CD4-positive, alpha-beta T cell treated with Interleukin-17A for 4 hours (primary cell): Measurements from ENCODE around the gene NHS.

Experiments
- DNase-seq: peaks from one replicate; pipeline ENCODE4 v3.0.0-alpha.2; 2020; ENCODE audit warnings: mixed read lengths

The NHS gene

GRCh38 chrX:17595456-17596035 lies 220.5 kb downstream of the NHS start:
- DNase-seq = no peak

DNA sequence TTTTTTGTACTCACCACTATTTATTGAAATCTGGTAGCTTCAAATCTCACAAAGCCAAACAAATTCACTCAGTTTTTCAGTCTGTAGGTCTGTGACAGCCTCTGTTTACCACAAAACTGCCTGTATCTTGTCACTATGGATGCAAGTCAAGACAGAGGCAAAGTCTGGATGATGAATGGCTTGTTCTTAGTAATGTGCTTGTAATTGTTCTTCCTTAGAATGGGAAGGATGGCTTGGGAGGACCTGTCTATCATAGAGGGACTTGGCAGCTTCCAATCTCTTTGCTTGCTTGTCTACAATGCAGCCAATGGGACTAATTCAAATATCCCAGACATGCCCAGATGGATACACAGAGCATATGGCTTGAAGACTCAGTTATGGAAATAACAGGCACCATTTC lies 221.1 kb downstream of the NHS start:
- DNase-seq = no peak

- DNase-seq = no peak
Observed at GRCh38 chrX:17596546-17597205, 221.7 kb downstream of the NHS start.

- DNase-seq = no peak
Observed at GRCh38 chrX:17597327-17597726, 222.3 kb downstream of the NHS start.

DNA sequence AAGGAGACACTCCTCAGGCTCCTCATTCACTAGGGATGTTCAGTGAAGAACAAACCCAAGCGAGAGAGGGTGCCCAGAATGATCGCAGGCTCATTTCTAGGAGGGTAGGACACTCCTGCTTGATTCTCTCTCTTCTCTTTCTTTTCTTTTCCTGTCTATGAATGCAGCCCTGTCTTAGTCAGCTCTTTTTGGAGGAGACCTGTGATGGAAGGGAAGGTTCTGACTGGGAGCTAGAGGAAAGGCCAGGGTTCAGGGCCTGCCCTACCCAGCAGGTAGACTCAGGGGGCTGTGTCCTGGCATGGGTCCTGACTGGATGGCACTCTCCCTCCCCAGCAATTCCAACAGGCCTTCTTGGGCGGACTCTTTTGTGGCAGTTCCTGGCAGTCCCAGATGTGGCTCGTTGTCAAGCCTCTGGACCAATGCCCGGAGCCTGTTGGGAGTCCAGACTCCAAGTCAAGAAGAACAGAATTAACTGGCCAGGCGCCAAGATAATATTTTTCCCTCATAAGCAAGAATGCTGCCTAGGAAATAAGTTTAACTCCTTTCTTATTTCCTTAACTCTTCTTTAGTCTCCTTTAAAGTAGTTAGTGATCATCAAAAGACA lies 222.9 kb downstream of the NHS start:
- DNase-seq = no peak

DNA sequence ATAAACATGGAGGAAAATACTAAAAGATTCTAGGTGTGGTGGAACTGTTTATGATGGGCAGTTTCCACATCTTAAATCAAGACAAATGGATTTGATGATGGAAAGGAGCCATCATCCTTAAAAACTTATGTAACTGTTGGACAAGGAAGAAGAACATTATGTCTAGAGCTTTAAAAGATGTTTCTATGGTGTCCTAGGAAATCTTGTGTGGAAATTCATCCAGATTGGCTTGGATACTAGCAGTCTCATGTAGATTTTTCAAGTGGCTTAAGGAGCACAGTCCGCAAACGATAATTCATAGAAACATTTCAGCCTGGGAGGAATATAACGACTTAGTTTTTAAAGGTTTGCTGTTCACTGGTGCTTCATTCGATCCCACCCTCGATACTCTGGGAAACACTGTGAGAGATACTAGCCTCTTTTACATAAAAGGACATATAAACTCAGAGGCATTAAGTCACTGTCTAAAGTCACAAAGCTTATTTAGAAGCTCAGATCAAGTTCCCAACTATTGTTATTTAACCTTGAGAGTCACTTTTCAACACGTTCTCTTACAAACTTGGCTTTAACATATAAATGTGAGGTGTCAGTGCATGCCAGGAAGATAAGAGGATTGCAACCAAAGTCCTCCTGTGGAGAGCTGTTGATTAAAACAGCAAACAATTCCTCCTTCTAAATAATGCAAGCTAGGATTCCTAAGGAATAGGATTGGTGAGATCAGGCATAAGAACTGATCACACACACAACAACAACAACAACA lies 226.6 kb downstream of the NHS start:
- DNase-seq = no peak

GRCh38 chrX:17602245-17602644 lies 227.2 kb downstream of the NHS start:
- DNase-seq = no peak

- DNase-seq = no peak
Observed at GRCh38 chrX:17603196-17603595, 228.2 kb downstream of the NHS start.

- DNase-seq = no peak
Observed at GRCh38 chrX:17605676-17606075, 230.7 kb downstream of the NHS start.

GRCh38 chrX:17606231-17606630 lies 231.2 kb downstream of the NHS start:
- DNase-seq = no peak

DNA sequence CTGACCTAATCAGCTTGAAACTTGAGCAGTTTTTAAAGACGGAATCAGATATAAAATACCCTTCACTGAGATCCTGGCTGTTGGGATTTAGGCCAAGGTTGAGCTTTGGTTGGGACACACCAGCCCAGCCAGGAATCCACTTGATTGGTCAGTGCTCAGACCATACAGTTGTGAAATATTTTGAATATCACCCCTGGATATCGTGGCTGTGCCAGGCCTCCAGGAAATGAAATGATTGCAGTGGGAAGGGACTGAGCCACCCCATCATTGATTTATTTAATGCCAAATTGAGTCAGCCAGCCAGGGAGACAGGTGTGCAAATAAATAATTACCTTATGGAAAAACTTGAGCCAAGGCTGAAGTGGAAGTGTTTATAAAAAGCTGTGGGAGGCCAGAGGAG lies 233.9 kb downstream of the NHS start:
- DNase-seq = no peak

DNA sequence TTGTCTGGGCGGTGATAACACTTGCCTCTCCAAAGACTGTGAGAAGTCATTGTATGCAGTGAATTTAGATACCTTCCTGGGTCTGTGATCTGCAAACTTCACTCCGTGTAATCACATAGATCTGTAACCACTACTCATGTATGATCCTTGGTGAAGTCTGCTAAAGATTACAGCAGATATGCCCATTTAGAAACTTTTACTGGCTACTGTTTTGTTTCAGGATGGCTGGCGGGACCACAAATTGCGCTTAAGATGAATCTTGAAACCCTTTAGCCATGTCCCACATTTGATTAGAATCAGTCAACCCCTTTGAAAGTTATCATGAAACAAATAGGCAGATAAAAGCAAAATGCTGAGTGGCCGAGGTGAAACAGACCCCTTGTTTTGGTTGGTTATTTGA lies 235.8 kb downstream of the NHS start:
- no peak for DNase-seq

- DNase-seq = no peak
Observed at GRCh38 chrX:17613979-17614588, 239.1 kb downstream of the NHS start.

GRCh38 chrX:17616936-17617335 lies 241.9 kb downstream of the NHS start:
- DNase-seq = no peak

DNA sequence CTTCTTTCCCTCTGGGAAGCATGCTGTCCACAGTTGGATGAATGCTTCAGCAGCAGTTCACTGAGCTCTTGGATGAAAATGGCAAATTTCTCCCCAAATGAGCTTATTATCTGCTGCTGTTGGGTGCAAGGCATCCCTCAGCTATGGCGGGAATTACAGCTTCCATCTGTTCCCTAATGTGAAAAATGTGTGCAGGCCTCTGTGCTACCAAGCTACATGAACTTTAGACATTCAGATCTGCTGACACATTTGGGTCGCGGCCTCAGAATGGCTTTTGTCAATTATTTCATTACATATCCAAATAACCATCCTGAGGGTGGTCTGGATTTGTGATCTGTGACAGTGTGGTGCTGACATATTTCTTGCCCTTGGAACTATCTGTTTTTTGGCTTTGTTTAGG lies 242.8 kb downstream of the NHS start:
- DNase-seq = no peak

GRCh38 chrX:17621566-17622270 lies 246.7 kb downstream of the NHS start:
- no peak for DNase-seq

- DNase-seq = no peak
Observed at GRCh38 chrX:17622331-17622730, 247.3 kb downstream of the NHS start.

DNA sequence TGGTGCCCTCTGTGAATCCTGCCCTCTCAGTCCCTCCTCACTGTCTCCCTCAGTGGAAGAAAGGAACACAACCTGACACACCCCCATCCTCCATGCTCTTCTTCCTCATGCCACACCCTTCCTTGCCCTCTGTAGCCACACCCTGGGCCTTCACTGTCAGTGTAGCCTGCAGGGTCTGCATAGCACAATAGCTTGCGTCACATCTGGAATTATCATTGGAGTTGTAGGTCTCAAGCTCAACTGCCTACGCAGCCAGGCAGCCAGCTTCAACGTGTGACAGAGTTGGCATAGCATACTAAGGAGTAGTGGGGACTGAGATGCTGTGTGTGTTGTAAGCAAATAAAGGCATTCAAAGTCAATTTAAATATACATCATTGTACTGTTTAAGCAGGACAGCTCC lies 248.8 kb downstream of the NHS start:
- no peak for DNase-seq

- no peak for DNase-seq
Observed at GRCh38 chrX:17627026-17627425, 252.0 kb downstream of the NHS start.

GRCh38 chrX:17628976-17629375 lies 254.0 kb downstream of the NHS start:
- DNase-seq = no peak

DNA sequence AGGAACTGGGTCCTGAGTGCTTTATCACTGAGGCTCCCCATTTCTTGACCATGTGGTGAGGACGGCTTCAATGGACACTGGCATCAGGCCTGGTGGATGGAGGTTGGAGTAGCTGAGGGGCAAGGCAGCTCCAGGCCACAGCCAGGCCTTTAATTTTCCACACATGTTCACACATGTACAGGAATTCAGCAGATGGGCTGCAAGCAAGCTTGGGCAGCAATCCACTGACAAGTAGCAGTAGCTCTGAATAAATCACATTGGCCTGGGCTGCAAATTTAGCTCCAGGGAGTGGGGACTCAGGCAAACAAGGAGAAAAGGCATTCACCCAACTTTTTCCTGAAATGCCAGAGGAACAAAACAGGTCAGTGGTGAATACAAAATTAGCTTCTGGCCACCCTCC lies 254.5 kb downstream of the NHS start:
- DNase-seq = no peak

GRCh38 chrX:17631647-17632046 lies 256.6 kb downstream of the NHS start:
- DNase-seq = no peak

- no peak for DNase-seq
Observed at GRCh38 chrX:17632942-17633341, 257.9 kb downstream of the NHS start.
